ENCODE measurements around the gene RXRB. TPM values are rescaled to one million over a fixed set of nuclear protein-coding genes. Genes with fewer than 3 reads are reported as not detected.

RXRB gene
- total and polyA plus RNA-seq, 2 of the 8 experiments (the other 6 are each of a cell fraction or from before 2014, with no cell fraction given), result 13.0 to 18.1 TPM

GRCh38 chr6:33185654-33186187 lies 14.7 kb downstream of the RXRB start:
- FAIRE-seq, result no peak
- TF ChIP-seq CBX8 (IDR thresholded peaks at IDR 0.05; ENCODE audit: borderline replicate concordance, low read depth, low read length) (no peak), BACH1 (IDR thresholded peaks at IDR 0.05; ENCODE audit: low read length) (no peak), SP1 (IDR thresholded peaks at IDR 0.05; ENCODE audit: low read depth, low read length) (no peak), YY1 (IDR thresholded peaks at IDR 0.05; ENCODE audit: low read depth, low read length) (no peak), HDAC6 (IDR thresholded peaks at IDR 0.05; ENCODE audit: low read depth, low read length) (no peak), SIN3A (conservative IDR thresholded peaks at IDR 0.05 in 1 of 2, IDR thresholded peaks at IDR 0.05 in 1 of 2; ENCODE audit: low read depth in 1 of 2, low read length in 2 of 2) (no peak), BRCA1 (IDR thresholded peaks at IDR 0.05; ENCODE audit: low read depth, low read length) (no peak), POLR2AphosphoS5 (IDR thresholded peaks at IDR 0.05; ENCODE audit: low read depth, low read length) (no peak), CTBP2 (IDR thresholded peaks at IDR 0.05; ENCODE audit: borderline replicate concordance, insufficient read depth, insufficient read length, low read length) (no peak), EGR1 (IDR thresholded peaks at IDR 0.05; ENCODE audit: borderline replicate concordance, low read depth, low read length) (no peak), NRF1 (IDR thresholded peaks at IDR 0.05; ENCODE audit: low read depth, low read length) (no peak), E2F6 (IDR thresholded peaks at IDR 0.05) (no peak), PHF8 (conservative IDR thresholded peaks at IDR 0.05; ENCODE audit: low read depth, low read length) (no peak)

More at GRCh38 chr6:33185654-33186187, 14.7 kb downstream of the RXRB start:
- H2BK12ac ChIP-seq (ENCODE audit: low read depth, low read length), result no peak overlapping the region
- H3K27me3 ChIP-seq (replicated peaks in 1 of 4; ENCODE audit: control insufficient read depth in 3 of 4, extremely low read depth in 1 of 4, insufficient read depth in 3 of 4, low read length in 3 of 4), result peaks cover 0 to 1% (median 0%) of the 10 kb centered on the region in 4 experiments; a peak in 2 of 7 replicates
- ChIA-PET POLR2A (ENCODE audit: partially characterized antibody) (no interaction called here), CTCF (ENCODE audit: partially characterized antibody) (interaction anchor here (0.9 kb wide), 1 partner anchor 9 kb away, joined by 3 read pairs; no protein-coding TSS in a partner anchor)
- H3K36me3 ChIP-seq (ENCODE audit: control insufficient read depth in 2 of 4, insufficient read depth in 4 of 4, low read length in 3 of 4), result no peaks in the 10 kb centered on the region
- H4K91ac ChIP-seq (replicated peaks; ENCODE audit: insufficient read length, low read length), result no peak overlapping the region
- H2AK5ac ChIP-seq (ENCODE audit: low read depth, low read length), result no peak overlapping the region
- H4K8ac ChIP-seq (ENCODE audit: extremely low read depth, insufficient read depth, low read length), result no peak overlapping the region
- no peak overlapping the region for H2AFZ ChIP-seq (ENCODE audit: low read length)
- no peak overlapping the region for H3K18ac ChIP-seq (ENCODE audit: extremely low read depth, low read length)
- H3K4me3 ChIP-seq (ENCODE audit: extremely low read depth in 1 of 4, insufficient read depth in 2 of 4, low read depth in 3 of 4, low read length in 4 of 4), result no peak overlapping the region
- no peak overlapping the region for H4K5ac ChIP-seq (ENCODE audit: insufficient read length, low read depth, low read length)
- H3K79me1 ChIP-seq (ENCODE audit: low read depth, low read length), result no peaks in the 10 kb centered on the region
- H4K20me1 ChIP-seq (replicated peaks in 1 of 2; ENCODE audit: control insufficient read depth in 1 of 2, insufficient read depth in 2 of 2, low read length in 2 of 2), result no peaks in the 10 kb centered on the region
- no peaks in the 10 kb centered on the region for H3K9me3 ChIP-seq (ENCODE audit: insufficient read depth in 2 of 2, low read depth in 1 of 2, low read length in 1 of 2)
- no peak overlapping the region for H2BK120ac ChIP-seq (replicated peaks; ENCODE audit: low read depth, low read length)
- no peak overlapping the region for H3K23ac ChIP-seq (ENCODE audit: insufficient read length)
- no peaks in the 10 kb centered on the region; the same call in 1 of the 2 replicates for H3K23me2 ChIP-seq (ENCODE audit: low read depth, low read length)
- WGBS, 2 experiments (ENCODE audit: extremely low coverage in 1 of 2, insufficient coverage in 1 of 2, insufficient read length in 1 of 2, insufficient replicate concordance in 2 of 2, low coverage in 1 of 2, low lambda C conversion rate in 2 of 2, missing lambda C conversion rate in 1 of 2), result 81 to 100% methylated on average over 2 to 3 of the region's 4 CpGs
- H3K79me2 ChIP-seq (ENCODE audit: control insufficient read depth in 1 of 2, insufficient read depth in 2 of 2, low read length in 2 of 2), result no peaks in the 10 kb centered on the region
- no peak overlapping the region for H3K4ac ChIP-seq (replicated peaks; ENCODE audit: insufficient read length, low read depth, low read length)
- no peak overlapping the region for H3K27ac ChIP-seq (ENCODE audit: low read depth, low read length)
- no peak overlapping the region for H3K4me2 ChIP-seq (ENCODE audit: insufficient read depth in 1 of 2, low read depth in 2 of 2, low read length in 2 of 2)
- no peak overlapping the region for H3K14ac ChIP-seq (ENCODE audit: insufficient read length)
- H3K9ac ChIP-seq (replicated peaks in 1 of 4; ENCODE audit: extremely low read depth in 1 of 4, low read depth in 3 of 4, low read length in 3 of 4), result no peak overlapping the region
- H3K56ac ChIP-seq (replicated peaks; ENCODE audit: insufficient read length, low read depth, low read length), result no peak overlapping the region
- DNase-seq (ENCODE audit: low read depth in 1 of 2, low spot score in 2 of 2), result no peak
- no peak overlapping the region for H2BK15ac ChIP-seq (ENCODE audit: low read length)
- H2BK20ac ChIP-seq (ENCODE audit: low read length), result no peak overlapping the region
- H3K4me1 ChIP-seq (replicated peaks in 1 of 4; ENCODE audit: control insufficient read depth in 3 of 4, insufficient read depth in 4 of 4, low read length in 3 of 4), result peaks cover 0 to 5% (median 2%) of the 10 kb centered on the region in 4 experiments; a peak in 2 of 7 replicates
- H2BK5ac ChIP-seq (ENCODE audit: low read depth, low read length), result no peak overlapping the region

Measured in H1 (cell line).